ENCODE measurements around the gene DDT. TPM values are rescaled to one million over a fixed set of nuclear protein-coding genes. Genes with fewer than 3 reads are reported as not detected.
"Not testable (repeated sequence)": the region's sequence is repeated elsewhere in the genome, so short reads cannot be mapped to it uniquely, and the experiment has no call there.

The DDT gene
- total RNA-seq, 1 donor from 2014 or later = 108 TPM

- Mint-ChIP-seq H3K36me3 (ENCODE audit: unreplicated experiment) (peaks cover 17% of the 10 kb centered on the region), H3K27ac (ENCODE audit: unreplicated experiment) (no peak overlapping the region), H3K4me3 (ENCODE audit: unreplicated experiment) (no peak overlapping the region), H3K27me3 (ENCODE audit: unreplicated experiment) (no peaks in the 10 kb centered on the region), H3K4me1 (ENCODE audit: unreplicated experiment) (peaks cover 2% of the 10 kb centered on the region), H3K9me3 (ENCODE audit: unreplicated experiment) (no peaks in the 10 kb centered on the region)
- no peak for TF ChIP-seq CTCF (IDR thresholded peaks at IDR 0.05)
- DNase-seq (ENCODE audit: extremely low spot score, unreplicated experiment) = no peak
These were observed 4.0 kb downstream of the DDT start for GRCh38 chr22:23970201-23970641.

- no peak overlapping the region for H3K27ac Mint-ChIP-seq (ENCODE audit: unreplicated experiment)
- no peak overlapping the region for H3K4me3 Mint-ChIP-seq (ENCODE audit: unreplicated experiment)
- no peak for DNase-seq (ENCODE audit: extremely low spot score, unreplicated experiment)
- no peaks in the 10 kb centered on the region for H3K9me3 Mint-ChIP-seq (ENCODE audit: unreplicated experiment)
- no peaks in the 10 kb centered on the region for H3K27me3 Mint-ChIP-seq (ENCODE audit: unreplicated experiment)
- peaks cover 17% of the 10 kb centered on the region for H3K36me3 Mint-ChIP-seq (ENCODE audit: unreplicated experiment)
- no peak for TF ChIP-seq CTCF (IDR thresholded peaks at IDR 0.05)
- peaks cover 2% of the 10 kb centered on the region for H3K4me1 Mint-ChIP-seq (ENCODE audit: unreplicated experiment)
These were observed 5.2 kb downstream of the DDT start for GRCh38 chr22:23969071-23969470.

GRCh38 chr22:23966568-23966967 lies 7.7 kb downstream of the DDT start, which contains the start of gene DDTL:
DDTL (plus strand) TSS chr22:23966888; CDS start chr22:23966915, 27 bp downstream.
- H3K4me1 Mint-ChIP-seq (ENCODE audit: unreplicated experiment); H3K27ac Mint-ChIP-seq (ENCODE audit: unreplicated experiment); H3K27me3 Mint-ChIP-seq (ENCODE audit: unreplicated experiment); DNase-seq (ENCODE audit: extremely low spot score, unreplicated experiment); H3K4me3 Mint-ChIP-seq (ENCODE audit: unreplicated experiment); H3K9me3 Mint-ChIP-seq (ENCODE audit: unreplicated experiment): not testable (repeated sequence)
- peaks cover 14% of the 10 kb centered on the region for H3K36me3 Mint-ChIP-seq (ENCODE audit: unreplicated experiment)

GRCh38 chr22:23966094-23966493 lies 8.1 kb downstream of the DDT start:
- not testable (repeated sequence) for H3K9me3 Mint-ChIP-seq (ENCODE audit: unreplicated experiment); H3K27me3 Mint-ChIP-seq (ENCODE audit: unreplicated experiment); DNase-seq (ENCODE audit: extremely low spot score, unreplicated experiment); H3K4me3 Mint-ChIP-seq (ENCODE audit: unreplicated experiment); H3K4me1 Mint-ChIP-seq (ENCODE audit: unreplicated experiment); H3K27ac Mint-ChIP-seq (ENCODE audit: unreplicated experiment)
- H3K36me3 Mint-ChIP-seq (ENCODE audit: unreplicated experiment) = peaks cover 11% of the 10 kb centered on the region

GRCh38 chr22:23961084-23961771 lies 13.0 kb downstream of the DDT start, which contains the start of gene GSTT2B:
GSTT2B (minus strand) TSS chr22:23961195; CDS start chr22:23961131, 64 bp downstream.
- H3K4me3 Mint-ChIP-seq (ENCODE audit: unreplicated experiment) = not testable (repeated sequence)

GRCh38 chr22:23956301-23956900 lies 17.8 kb downstream of the DDT start:
- not testable (repeated sequence) for H3K9me3 Mint-ChIP-seq (ENCODE audit: unreplicated experiment); H3K36me3 Mint-ChIP-seq (ENCODE audit: unreplicated experiment); H3K4me3 Mint-ChIP-seq (ENCODE audit: unreplicated experiment); H3K4me1 Mint-ChIP-seq (ENCODE audit: unreplicated experiment); H3K27ac Mint-ChIP-seq (ENCODE audit: unreplicated experiment); H3K27me3 Mint-ChIP-seq (ENCODE audit: unreplicated experiment)
- TF ChIP-seq CTCF (IDR thresholded peaks at IDR 0.05) = peak; percentile 82
- DNase-seq (ENCODE audit: extremely low spot score, unreplicated experiment) = peak; percentile 87

More at GRCh38 chr22:23961084-23961771, 13.0 kb downstream of the DDT start, which contains the start of gene GSTT2B:
- H3K27ac Mint-ChIP-seq (ENCODE audit: unreplicated experiment); H3K4me1 Mint-ChIP-seq (ENCODE audit: unreplicated experiment); H3K9me3 Mint-ChIP-seq (ENCODE audit: unreplicated experiment); DNase-seq (ENCODE audit: extremely low spot score, unreplicated experiment); H3K27me3 Mint-ChIP-seq (ENCODE audit: unreplicated experiment); H3K36me3 Mint-ChIP-seq (ENCODE audit: unreplicated experiment): not testable (repeated sequence)

GRCh38 chr22:23955886-23956285 lies 18.4 kb downstream of the DDT start:
- H3K4me1 Mint-ChIP-seq (ENCODE audit: unreplicated experiment); H3K27ac Mint-ChIP-seq (ENCODE audit: unreplicated experiment); H3K36me3 Mint-ChIP-seq (ENCODE audit: unreplicated experiment); H3K9me3 Mint-ChIP-seq (ENCODE audit: unreplicated experiment); H3K27me3 Mint-ChIP-seq (ENCODE audit: unreplicated experiment); DNase-seq (ENCODE audit: extremely low spot score, unreplicated experiment); H3K4me3 Mint-ChIP-seq (ENCODE audit: unreplicated experiment): not testable (repeated sequence)

GRCh38 chr22:23954991-23955305 lies 19.3 kb downstream of the DDT start:
- H3K27ac Mint-ChIP-seq (ENCODE audit: unreplicated experiment); H3K4me1 Mint-ChIP-seq (ENCODE audit: unreplicated experiment); H3K4me3 Mint-ChIP-seq (ENCODE audit: unreplicated experiment); DNase-seq (ENCODE audit: extremely low spot score, unreplicated experiment); H3K27me3 Mint-ChIP-seq (ENCODE audit: unreplicated experiment); H3K36me3 Mint-ChIP-seq (ENCODE audit: unreplicated experiment); H3K9me3 Mint-ChIP-seq (ENCODE audit: unreplicated experiment): not testable (repeated sequence)

GRCh38 chr22:23954193-23954990 lies 19.8 kb downstream of the DDT start:
- H3K9me3 Mint-ChIP-seq (ENCODE audit: unreplicated experiment); H3K27me3 Mint-ChIP-seq (ENCODE audit: unreplicated experiment); DNase-seq (ENCODE audit: extremely low spot score, unreplicated experiment); H3K4me1 Mint-ChIP-seq (ENCODE audit: unreplicated experiment); H3K36me3 Mint-ChIP-seq (ENCODE audit: unreplicated experiment); H3K4me3 Mint-ChIP-seq (ENCODE audit: unreplicated experiment); H3K27ac Mint-ChIP-seq (ENCODE audit: unreplicated experiment): not testable (repeated sequence)

All from osteocyte (in vitro differentiated cells).